GM12878 (cell line): ENCODE results near the gene MBD2. TPM values are rescaled to one million over a fixed set of nuclear protein-coding genes. Genes with fewer than 3 reads are reported as not detected.
A peak's percentile ranks its signal among the peaks of the same experiment; 100 is the strongest.

Source experiments
- ATAC-seq: fragments of 200-7000 bp; cut with Tn5 transposase; 3 replicates; pipeline ENCODE4 v1.9.1; 2020; ENCODE audit warnings: mild to moderate bottlenecking, moderate library complexity
- BruUV-seq: library from RNA; stranded (reverse); fragments of 400-500 nt; replicated peaks from 2 replicates; lab custom pipeline; 2021; lab: Mats Ljungman, UMichigan
- CTCF ChIA-PET: fragments of 300-600 bp; sonication (Branson Sonifier 250); formaldehyde crosslinking; extraction: SDS; loops from one replicate; lab custom pipeline; 2021; ENCODE audit warnings: inconsistent platforms; lab: Yijun Ruan, JAX
- POLR2A ChIA-PET: fragments of 350-600 bp; formaldehyde crosslinking; extraction: SDS; loops from one replicate; lab custom pipeline; 2021; ENCODE audit warnings: inconsistent platforms; lab: Charles Lee
- RAD21 ChIA-PET: fragments of 300-600 bp; sonication (Branson Sonifier 250); formaldehyde crosslinking; loops from one replicate; lab custom pipeline; 2023; ENCODE audit warnings: antibody characterized with exemption; ENCODE audit not compliant: unreplicated experiment; lab: Charles Lee
- SMC1A ChIA-PET: fragments of 300-600 bp; sonication (Branson Sonifier 250); formaldehyde crosslinking; loops from one replicate; lab custom pipeline; 2023; ENCODE audit not compliant: unreplicated experiment, uncharacterized antibody; lab: Charles Lee
- DNase-seq: peaks from one replicate; pipeline ENCODE4 v3.0.0-alpha.2; 2011; ENCODE audit warnings: low read depth, low spot score
- FAIRE-seq: peaks from 3 replicates; lab custom pipeline; 2011; peaks lifted over from hg19 to GRCh38; lab: Jason Lieb, UNC
- H2AFZ ChIP-seq: 2 replicates; pipeline ENCODE4 v1.6.0; 2011; ENCODE audit warnings: low read depth, low read length, control low read depth; ENCODE audit not compliant: control insufficient read depth
- H3K27ac ChIP-seq: 2 replicates; pipeline ENCODE4 v1.5.1; 2011; ENCODE audit warnings: control low read depth; ENCODE audit not compliant: control insufficient read depth, insufficient read depth
- H3K27me3 ChIP-seq, 2 experiments: replicated peaks in 1 of 2; 2 replicates each; pipeline versions ENCODE4 v1.6.0 to v1.6.1; 2011; ENCODE audit warnings: low read length in 1 of 2; ENCODE audit not compliant: control insufficient read depth in 2 of 2, insufficient read depth in 2 of 2
- H3K36me3 ChIP-seq, 2 experiments: 2 replicates each; pipeline ENCODE4 v1.5.1; 2011; ENCODE audit warnings: low read length in 1 of 2; ENCODE audit not compliant: control insufficient read depth in 2 of 2, insufficient read depth in 2 of 2
- H3K4me1 ChIP-seq: 2 replicates; pipeline ENCODE4 v1.6.1; 2011; ENCODE audit warnings: mild to moderate bottlenecking, low read length, moderate library complexity, mixed read lengths; ENCODE audit not compliant: control insufficient read depth, insufficient read depth
- H3K4me2 ChIP-seq: 2 replicates; pipeline ENCODE4 v1.6.0; 2011; ENCODE audit warnings: control low read depth; ENCODE audit not compliant: control insufficient read depth, insufficient read depth
- H3K4me3 ChIP-seq: fragments of 200-600 bp; sonication (generic); 2 replicates; pipeline ENCODE4 v1.5.1; 2016
- H3K79me2 ChIP-seq: 2 replicates; pipeline ENCODE4 v1.6.0; 2011; ENCODE audit warnings: low read length; ENCODE audit not compliant: control insufficient read depth, insufficient read depth
- H3K9ac ChIP-seq: 2 replicates; pipeline ENCODE4 v1.8.0; 2011; ENCODE audit warnings: low read length, control low read depth, mixed read lengths; ENCODE audit not compliant: control insufficient read depth, insufficient read depth
- H3K9me3 ChIP-seq: replicated peaks from 3 replicates; pipeline ENCODE4 v1.5.1; 2011; ENCODE audit warnings: mild to moderate bottlenecking, low read length; ENCODE audit not compliant: control insufficient read depth, insufficient read depth
- H4K20me1 ChIP-seq: 2 replicates; pipeline ENCODE4 v1.6.0; 2011; ENCODE audit not compliant: control insufficient read depth, insufficient read depth
- MTA3 ChIP-seq: IDR thresholded peaks from 2 replicates; pipeline ENCODE4 v1.6.1; 2012; ENCODE audit warnings: low read length, inconsistent platforms, borderline replicate concordance
- MYB ChIP-seq: fragments of 150-350 bp; IDR thresholded peaks from 2 replicates; pipeline ENCODE4 v1.6.1; 2014; ENCODE audit warnings: mild to moderate bottlenecking, low read depth, low read length, borderline replicate concordance
- ZNF207 ChIP-seq: fragments of 450-650 bp; IDR thresholded peaks from 2 replicates; pipeline ENCODE4 v1.6.1; 2014; ENCODE audit warnings: antibody characterized with exemption, mild to moderate bottlenecking, borderline replicate concordance
- WGBS: methylation state at CpG from one replicate; pipeline ENCODE4 v1.1.6; 2016; ENCODE audit warnings: low lambda C conversion rate; ENCODE audit not compliant: insufficient replicate concordance, insufficient coverage; ENCODE audit errors: missing lambda C conversion rate; 5-methylcytosine and 5-hydroxymethylcytosine counted together
- in situ Hi-C: fragments of 300-500 bp; cut with MboI; formaldehyde crosslinking; loops from 9 replicates; pipeline ENCODE4 v1.14.3; 2018; ENCODE audit warnings: mixed read lengths
- intact Hi-C: fragments of 100-400 bp; cut with micrococcal nuclease; formaldehyde crosslinking; loops from one replicate; pipeline ENCODE4 v1.14.2; 2022; ENCODE audit not compliant: unreplicated experiment
- polyA plus RNA-seq, 11 experiments: library from polyadenylated mRNA; depleted of rRNA in 4 of 11; unstranded in 6 of 11; stranded (reverse) in 5 of 11; fragments of >200 nt; fragmentation: Nextera tagmentation in 4 of 11; fragmentation: Illumina TruSeq in 1 of 11; extraction: Ambion mirVana in 4 of 11; extraction: Trizol in 1 of 11; gene quantifications; 1 replicate in 1 of 11; 2 replicates in 10 of 11; pipeline versions ENCODE4 v1.2.1 to v1.2.3, GENCODE V29; 2011 to 2016; ENCODE audit warnings: inconsistent platforms in 2 of 11, missing spikeins in 2 of 11, low read depth in 1 of 11
- total RNA-seq, 4 experiments: library from RNA; depleted of rRNA in 3 of 4; stranded (reverse); fragments of >200 nt in 3 of 4; fragmentation: Illumina TruSeq in 1 of 4; extraction: Trizol in 1 of 4; gene quantifications; 2 replicates each; pipeline versions ENCODE4 v1.2.1 to v1.2.3, GENCODE V29; 2013 to 2021
- TF ChIP-seq, protein P1 (sequence below): IDR thresholded peaks from 2 replicates; pipeline ENCODE4 v1.6.1; 2011; ENCODE audit warnings: mild to moderate bottlenecking, low read depth, low read length, moderate library complexity; ENCODE audit not compliant: insufficient replicate concordance
- TF ChIP-seq, protein P2 (sequence below): IDR thresholded peaks from 2 replicates; pipeline ENCODE4 v1.6.1; 2011; ENCODE audit warnings: borderline replicate concordance, low read depth, mild to moderate bottlenecking, moderate library complexity, low read length; ENCODE audit not compliant: insufficient read depth, poor library complexity, severe bottlenecking

MBD2 gene
- total and polyA plus RNA-seq, 10 of the 15 experiments (the other 5 are each of a cell fraction or from before 2014, with no cell fraction given), result 24.1 to 276 (median 57.9) TPM

DNA sequence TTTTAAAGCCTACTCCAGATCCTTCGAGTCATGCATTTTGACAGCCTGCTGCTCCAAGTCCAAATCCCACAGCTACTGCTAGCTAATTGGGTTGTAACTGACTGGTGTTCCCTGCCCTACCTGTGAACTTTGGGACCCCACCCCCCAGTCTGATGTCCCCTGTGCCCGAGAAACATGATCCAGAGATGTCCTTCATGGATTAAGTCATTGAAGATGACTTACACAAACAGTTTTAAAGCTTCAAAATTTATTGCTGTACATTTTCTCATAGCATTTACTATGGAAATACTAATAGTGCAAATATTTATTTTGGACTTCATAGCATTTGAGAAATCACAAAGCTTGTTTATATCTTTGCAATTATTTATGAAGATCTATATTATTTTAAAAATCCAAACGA, 73.1 kb downstream of the MBD2 start:
- no TSS peak for BruUV-seq
- WGBS, result 82% methylated on average over 3 of the region's 3 CpGs
- ATAC-seq (no peak), DNase-seq (no peak), FAIRE-seq (no peak)
- Histone ChIP-seq H3K4me3 (no peak overlapping the region), H3K4me2 (no peak overlapping the region), H2AFZ (no peak overlapping the region), H3K36me3 (peaks cover 8 to 21% of the 10 kb centered on the region in 2 experiments; a peak in 3 of 4 replicates), H3K27me3 (no peaks in the 10 kb centered on the region), H3K9me3 (no peaks in the 10 kb centered on the region; the same call in 2 of the 3 replicates), H3K79me2 (no peaks in the 10 kb centered on the region), H3K4me1 (peaks cover 32% of the 10 kb centered on the region), H3K9ac (no peak overlapping the region), H4K20me1 (no peaks in the 10 kb centered on the region; the same call in 1 of the 2 replicates), H3K27ac (no peak overlapping the region)
- SMC1A ChIA-PET, result interaction anchor here (1.1 to 2.7 kb wide), 4 partner anchors 9 to 68 kb away, joined by 3 to 12 read pairs (median 8); no protein-coding TSS in a partner anchor
- CTCF ChIA-PET, result interaction anchor here (1.2 to 3.4 kb wide), 7 partner anchors 10 to 120 kb away, joined by 3 to 16 read pairs (median 5); no protein-coding TSS in a partner anchor
- POLR2A ChIA-PET, result interaction anchor here (1.3 to 1.6 kb wide), 2 partner anchors 14 to 206 kb away, joined by 4 to 5 read pairs; partner anchors contain the start of genes C18orf54 and STARD6
- in situ Hi-C loops, result no loop called here
- RAD21 ChIA-PET, result interaction anchor here (0.9 to 1.0 kb wide), 3 partner anchors 21 to 57 kb away, joined by 3 read pairs; no protein-coding TSS in a partner anchor
- TF ChIP-seq MYB (no peak), MTA3 (peak; percentile 28; the same call in 1 of the 2 replicates)
- intact Hi-C loops, result no loop called here

DNA sequence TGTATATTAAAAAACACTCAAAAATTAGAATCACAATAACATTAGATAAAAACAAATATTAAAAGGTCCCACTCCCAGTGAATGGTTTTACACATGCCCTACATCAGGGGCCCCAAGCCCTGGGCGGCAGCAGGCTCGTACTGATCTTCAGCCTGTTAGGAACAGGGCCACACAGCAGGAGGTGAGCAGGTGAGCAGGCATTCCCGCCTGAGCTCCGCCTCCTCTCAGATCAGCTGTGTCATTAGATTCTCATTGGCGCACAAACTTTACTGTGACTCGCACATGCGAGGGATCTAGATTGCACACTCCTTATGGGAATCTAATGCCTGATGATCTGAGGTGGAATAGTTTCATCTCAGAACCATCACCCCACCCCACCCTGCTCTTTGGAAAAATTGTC, 74.2 kb downstream of the MBD2 start:
- TF ChIP-seq, protein P1, sequence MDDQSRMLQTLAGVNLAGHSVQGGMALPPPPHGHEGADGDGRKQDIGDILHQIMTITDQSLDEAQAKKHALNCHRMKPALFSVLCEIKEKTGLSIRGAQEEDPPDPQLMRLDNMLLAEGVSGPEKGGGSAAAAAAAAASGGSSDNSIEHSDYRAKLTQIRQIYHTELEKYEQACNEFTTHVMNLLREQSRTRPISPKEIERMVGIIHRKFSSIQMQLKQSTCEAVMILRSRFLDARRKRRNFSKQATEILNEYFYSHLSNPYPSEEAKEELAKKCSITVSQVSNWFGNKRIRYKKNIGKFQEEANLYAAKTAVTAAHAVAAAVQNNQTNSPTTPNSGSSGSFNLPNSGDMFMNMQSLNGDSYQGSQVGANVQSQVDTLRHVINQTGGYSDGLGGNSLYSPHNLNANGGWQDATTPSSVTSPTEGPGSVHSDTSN, result peak; percentile 5
- TF ChIP-seq, protein P2, sequence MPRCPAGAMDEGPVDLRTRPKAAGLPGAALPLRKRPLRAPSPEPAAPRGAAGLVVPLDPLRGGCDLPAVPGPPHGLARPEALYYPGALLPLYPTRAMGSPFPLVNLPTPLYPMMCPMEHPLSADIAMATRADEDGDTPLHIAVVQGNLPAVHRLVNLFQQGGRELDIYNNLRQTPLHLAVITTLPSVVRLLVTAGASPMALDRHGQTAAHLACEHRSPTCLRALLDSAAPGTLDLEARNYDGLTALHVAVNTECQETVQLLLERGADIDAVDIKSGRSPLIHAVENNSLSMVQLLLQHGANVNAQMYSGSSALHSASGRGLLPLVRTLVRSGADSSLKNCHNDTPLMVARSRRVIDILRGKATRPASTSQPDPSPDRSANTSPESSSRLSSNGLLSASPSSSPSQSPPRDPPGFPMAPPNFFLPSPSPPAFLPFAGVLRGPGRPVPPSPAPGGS, result peak; percentile 91
- TF ChIP-seq ZNF207, result no peak
- POLR2A ChIA-PET, result interaction anchor here (1.6 kb wide), 1 partner anchor 15 kb away, joined by 4 read pairs; no protein-coding TSS in a partner anchor
- Histone ChIP-seq H3K27me3 (no peaks in the 10 kb centered on the region), H3K9me3 (no peaks in the 10 kb centered on the region; the same call in 2 of the 3 replicates), H2AFZ (no peak overlapping the region), H4K20me1 (no peaks in the 10 kb centered on the region; the same call in 1 of the 2 replicates), H3K27ac (peak overlapping the region; percentile 86; the same call in 1 of the 2 replicates), H3K9ac (no peak overlapping the region), H3K4me3 (no peak overlapping the region), H3K36me3 (peaks cover 8 to 21% of the 10 kb centered on the region in 2 experiments; a peak in 3 of 4 replicates), H3K4me2 (no peak overlapping the region), H3K79me2 (no peaks in the 10 kb centered on the region), H3K4me1 (peaks cover 32% of the 10 kb centered on the region)
- FAIRE-seq (no peak), ATAC-seq (no peak), DNase-seq (no peak)
- BruUV-seq, result no TSS peak
- intact Hi-C loops (no loop called here), in situ Hi-C loops (no loop called here)
- WGBS, result over 99% methylated on average over 7 of the region's 7 CpGs
- RAD21 ChIA-PET, result interaction anchor here (0.7 to 1.0 kb wide), 2 partner anchors 58 to 67 kb away, joined by 3 read pairs; no protein-coding TSS in a partner anchor
- SMC1A ChIA-PET, result interaction anchor here (0.7 to 2.7 kb wide), 6 partner anchors 10 to 120 kb away, joined by 3 to 12 read pairs (median 4); no protein-coding TSS in a partner anchor
- CTCF ChIA-PET, result interaction anchor here (1.7 to 3.4 kb wide), 4 partner anchors 11 to 30 kb away, joined by 4 to 16 read pairs (median 6); no protein-coding TSS in a partner anchor
